ENCODE measurements around the gene SLC6A9. TPM values are rescaled to one million over a fixed set of nuclear protein-coding genes. Genes with fewer than 3 reads are reported as not detected.

The SLC6A9 gene
- total RNA-seq, 1 donor from 2014 or later, result 30.9 TPM

- TF ChIP-seq, protein P1, sequence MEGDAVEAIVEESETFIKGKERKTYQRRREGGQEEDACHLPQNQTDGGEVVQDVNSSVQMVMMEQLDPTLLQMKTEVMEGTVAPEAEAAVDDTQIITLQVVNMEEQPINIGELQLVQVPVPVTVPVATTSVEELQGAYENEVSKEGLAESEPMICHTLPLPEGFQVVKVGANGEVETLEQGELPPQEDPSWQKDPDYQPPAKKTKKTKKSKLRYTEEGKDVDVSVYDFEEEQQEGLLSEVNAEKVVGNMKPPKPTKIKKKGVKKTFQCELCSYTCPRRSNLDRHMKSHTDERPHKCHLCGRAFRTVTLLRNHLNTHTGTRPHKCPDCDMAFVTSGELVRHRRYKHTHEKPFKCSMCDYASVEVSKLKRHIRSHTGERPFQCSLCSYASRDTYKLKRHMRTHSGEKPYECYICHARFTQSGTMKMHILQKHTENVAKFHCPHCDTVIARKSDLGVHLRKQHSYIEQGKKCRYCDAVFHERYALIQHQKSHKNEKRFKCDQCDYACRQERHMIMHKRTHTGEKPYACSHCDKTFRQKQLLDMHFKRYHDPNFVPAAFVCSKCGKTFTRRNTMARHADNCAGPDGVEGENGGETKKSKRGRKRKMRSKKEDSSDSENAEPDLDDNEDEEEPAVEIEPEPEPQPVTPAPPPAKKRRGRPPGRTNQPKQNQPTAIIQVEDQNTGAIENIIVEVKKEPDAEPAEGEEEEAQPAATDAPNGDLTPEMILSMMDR (IDR thresholded peaks at IDR 0.05; ENCODE audit: unreplicated experiment), result no peak
- H3K27ac Mint-ChIP-seq, result peak overlapping the region; percentile 88
- H3K4me1 Mint-ChIP-seq, result peaks cover 55% of the 10 kb centered on the region
- no peaks in the 10 kb centered on the region for H3K9me3 Mint-ChIP-seq
- peaks cover 2% of the 10 kb centered on the region for H3K27me3 Mint-ChIP-seq (ENCODE audit: low read depth)
- H3K36me3 Mint-ChIP-seq, result no peaks in the 10 kb centered on the region
- DNase-seq (ENCODE audit: low spot score in 2 of 2, unreplicated experiment in 2 of 2), result no peak
- H3K4me3 Mint-ChIP-seq, result no peak overlapping the region
Measured at GRCh38 chr1:44035726-44036408, 4.6 kb upstream of the SLC6A9 start.

GRCh38 chr1:44034976-44035716 is 3.9 kb upstream of the SLC6A9 start:
- Mint-ChIP-seq H3K9me3 (no peaks in the 10 kb centered on the region), H3K27ac (peak overlapping the region; percentile 37), H3K4me1 (peaks cover 55% of the 10 kb centered on the region), H3K36me3 (no peaks in the 10 kb centered on the region), H3K27me3 (ENCODE audit: low read depth) (no peaks in the 10 kb centered on the region), H3K4me3 (no peak overlapping the region)
- no peak for DNase-seq (ENCODE audit: low spot score in 2 of 2, unreplicated experiment in 2 of 2)
- TF ChIP-seq, protein P1 (IDR thresholded peaks at IDR 0.05; ENCODE audit: unreplicated experiment), result no peak

GRCh38 chr1:44034423-44034822 is 3.2 kb upstream of the SLC6A9 start:
- Mint-ChIP-seq H3K9me3 (no peaks in the 10 kb centered on the region), H3K36me3 (no peaks in the 10 kb centered on the region), H3K27me3 (ENCODE audit: low read depth) (no peaks in the 10 kb centered on the region), H3K4me1 (peaks cover 59% of the 10 kb centered on the region), H3K4me3 (no peak overlapping the region), H3K27ac (no peak overlapping the region)
- TF ChIP-seq, protein P1 (IDR thresholded peaks at IDR 0.05; ENCODE audit: unreplicated experiment), result no peak
- no peak for DNase-seq (ENCODE audit: low spot score in 2 of 2, unreplicated experiment in 2 of 2)

DNA sequence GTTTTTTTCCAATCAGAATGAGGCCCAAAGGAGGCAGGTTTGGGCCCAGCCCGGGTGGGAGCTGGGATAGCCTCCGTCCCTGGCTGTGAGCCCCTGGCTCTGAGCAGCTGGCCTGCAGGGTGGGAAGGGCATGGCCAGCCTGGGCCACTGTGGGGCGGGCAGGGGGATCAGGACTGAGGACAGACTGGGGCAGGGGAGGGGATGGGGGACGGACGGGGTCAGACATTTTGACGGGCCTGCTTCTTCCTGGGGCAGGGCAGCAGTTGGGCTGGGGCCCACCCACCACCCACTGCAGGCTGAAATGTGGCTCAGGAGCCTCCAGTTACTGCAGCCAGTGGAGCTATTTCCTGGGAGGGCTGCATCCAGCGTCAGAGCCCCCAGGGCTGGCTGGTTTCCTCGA is 2.5 kb upstream of the SLC6A9 start:
- Mint-ChIP-seq H3K27ac (no peak overlapping the region), H3K36me3 (no peaks in the 10 kb centered on the region), H3K4me3 (no peak overlapping the region), H3K4me1 (peaks cover 65% of the 10 kb centered on the region), H3K9me3 (no peaks in the 10 kb centered on the region), H3K27me3 (ENCODE audit: low read depth) (no peaks in the 10 kb centered on the region)
- TF ChIP-seq, protein P1 (IDR thresholded peaks at IDR 0.05; ENCODE audit: unreplicated experiment), result no peak
- DNase-seq (ENCODE audit: low spot score in 2 of 2, unreplicated experiment in 2 of 2), result no peak

GRCh38 chr1:44033041-44033575 is 1.8 kb upstream of the SLC6A9 start:
- no peaks in the 10 kb centered on the region for H3K9me3 Mint-ChIP-seq
- no peak overlapping the region for H3K4me3 Mint-ChIP-seq
- no peaks in the 10 kb centered on the region for H3K36me3 Mint-ChIP-seq
- H3K4me1 Mint-ChIP-seq, result peaks cover 66% of the 10 kb centered on the region
- peak overlapping the region; percentile 97 for H3K27ac Mint-ChIP-seq
- no peaks in the 10 kb centered on the region for H3K27me3 Mint-ChIP-seq (ENCODE audit: low read depth)
- TF ChIP-seq, protein P1 (IDR thresholded peaks at IDR 0.05; ENCODE audit: unreplicated experiment), result no peak
- no peak for DNase-seq (ENCODE audit: low spot score in 2 of 2, unreplicated experiment in 2 of 2)
